Ureter (tissue), 1 donor: ENCODE data around the gene SLC25A42. TPM values are rescaled to one million over a fixed set of nuclear protein-coding genes. Genes with fewer than 3 reads are reported as not detected.
"Not testable (repeated sequence)": the region's sequence is repeated elsewhere in the genome, so short reads cannot be mapped to it uniquely, and the experiment has no call there.

Experiments
- DNase-seq: peaks from one replicate; pipeline ENCODE4 v3.0.0-alpha.2; 2020; ENCODE audit warnings: low spot score
- total RNA-seq: library from RNA; stranded (reverse); gene quantifications from one replicate; pipeline ENCODE4 v1.2.4, GENCODE V29; 2023
- donor health status: DM: yes; HTN: yes; CAD: no.

Gene SLC25A42
- total RNA-seq, 1 donor from 2014 or later = 19.6 TPM

DNA sequence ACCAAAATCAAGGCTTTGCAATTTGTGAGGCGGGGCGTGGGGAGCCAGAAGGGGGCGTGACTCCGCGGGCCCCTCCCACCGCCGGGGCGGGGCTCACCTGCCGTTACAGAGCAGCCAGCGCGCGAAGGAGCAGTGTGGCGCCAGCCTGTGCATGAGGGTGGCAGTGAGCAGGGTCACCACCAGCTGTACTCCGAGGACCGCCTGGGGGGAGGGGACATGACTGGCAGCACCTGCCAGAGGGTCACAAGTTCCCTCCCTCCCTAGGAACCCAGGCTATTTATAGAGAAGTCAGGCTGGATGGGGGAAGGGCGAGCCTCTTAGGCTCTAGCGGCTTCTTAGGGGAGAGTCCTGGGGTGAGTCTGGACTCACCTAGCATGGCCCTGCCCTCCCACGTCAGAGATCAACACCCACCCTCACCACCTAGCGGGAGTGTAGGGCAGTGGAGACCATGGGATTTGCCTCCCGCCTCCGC lies 70.9 kb downstream of the SLC25A42 start:
- DNase-seq = no peak

DNA sequence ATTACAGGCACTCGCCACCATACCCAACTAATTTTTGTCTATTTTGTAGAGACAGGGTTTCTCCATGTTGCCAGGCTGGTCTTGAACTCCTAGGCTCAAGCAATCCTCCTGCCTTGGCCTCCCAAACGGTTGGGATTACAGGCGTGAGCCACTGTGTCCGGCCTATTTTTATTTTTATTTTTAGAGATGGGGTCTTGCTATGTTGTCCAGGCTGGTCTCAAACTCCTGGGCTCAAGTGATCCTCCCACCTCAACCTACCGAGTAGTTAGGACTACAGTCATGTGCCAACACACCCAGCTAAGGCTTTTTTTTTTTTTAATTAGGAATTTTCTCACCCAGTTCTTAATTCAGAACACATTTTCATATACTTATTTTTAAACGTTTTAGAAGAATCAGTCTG lies 71.9 kb downstream of the SLC25A42 start:
- DNase-seq = not testable (repeated sequence)

DNA sequence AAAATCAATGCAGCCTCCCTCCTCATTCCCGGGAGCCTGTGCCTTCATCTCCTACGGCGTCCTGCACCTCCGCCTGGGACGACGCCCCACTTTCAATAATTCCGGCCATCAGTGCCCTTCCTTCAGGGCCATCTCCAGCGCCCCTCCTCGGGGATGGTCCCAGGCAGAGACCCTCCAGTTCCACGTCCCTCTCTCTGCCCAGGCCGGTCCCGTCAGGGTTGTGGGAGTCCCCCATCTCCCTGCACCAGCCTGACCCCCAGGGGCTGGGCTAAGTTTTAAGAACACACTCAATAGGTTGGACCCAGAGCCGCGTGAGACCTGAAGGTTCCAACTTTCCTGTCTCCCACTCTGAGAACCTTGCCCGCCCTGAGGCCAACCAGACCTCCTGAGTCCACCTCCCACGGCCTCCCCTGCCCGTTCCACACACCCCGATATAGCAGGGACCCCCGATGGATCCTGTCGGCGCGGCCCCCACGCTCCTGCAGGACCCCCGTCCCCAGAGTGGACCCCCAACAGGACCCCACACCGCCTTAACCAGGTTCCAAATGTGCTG lies 73.8 kb downstream of the SLC25A42 start:
- DNase-seq = no peak

DNA sequence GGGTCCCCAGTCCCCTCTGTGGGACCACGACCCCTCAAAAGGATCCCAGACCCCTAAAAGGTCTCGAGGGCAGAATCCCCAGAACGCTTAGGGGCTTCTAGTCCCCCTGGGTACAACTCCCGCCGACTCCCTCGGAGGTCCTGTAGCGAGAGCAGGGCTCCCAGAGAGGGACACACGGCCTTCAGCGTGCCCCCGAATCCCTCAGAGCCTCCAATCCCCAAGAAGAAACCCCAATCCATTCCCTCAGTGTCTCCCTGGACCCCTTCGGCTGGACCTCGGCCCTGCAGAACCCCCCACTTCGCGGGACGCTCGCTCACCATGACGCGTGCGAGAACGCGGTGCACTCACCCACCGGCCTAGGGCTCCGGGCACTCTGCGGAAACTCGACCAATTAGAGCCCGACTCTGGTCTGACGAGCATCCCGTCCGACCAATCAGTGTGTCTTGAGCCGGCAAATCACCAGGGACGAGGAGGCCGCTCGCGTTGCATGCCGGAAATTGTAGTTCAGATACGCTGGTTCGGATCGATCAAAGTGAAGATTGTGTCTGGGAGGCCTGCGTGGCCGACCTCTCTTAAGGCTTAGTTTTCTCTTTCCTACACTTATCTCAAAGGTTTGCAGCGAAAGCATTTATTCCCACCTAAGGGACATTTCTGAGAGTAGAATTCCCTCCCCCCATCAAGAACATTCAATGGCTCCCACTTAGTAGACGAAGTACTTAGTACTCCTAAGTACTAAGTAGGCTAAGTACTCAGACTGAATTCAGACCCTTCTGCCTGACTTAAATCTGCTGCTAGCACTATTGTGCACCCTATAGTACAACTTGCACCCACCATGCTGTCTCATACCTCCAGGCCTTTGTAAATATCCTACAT lies 74.6 kb downstream of the SLC25A42 start, which contains the start of gene TMEM161A:
Gene TMEM161A (minus strand): TSS at position 370 of the 873 bp plus-strand sequence. CDS start 50 bp downstream, at position 320.
- DNase-seq = peak; percentile 98

DNA sequence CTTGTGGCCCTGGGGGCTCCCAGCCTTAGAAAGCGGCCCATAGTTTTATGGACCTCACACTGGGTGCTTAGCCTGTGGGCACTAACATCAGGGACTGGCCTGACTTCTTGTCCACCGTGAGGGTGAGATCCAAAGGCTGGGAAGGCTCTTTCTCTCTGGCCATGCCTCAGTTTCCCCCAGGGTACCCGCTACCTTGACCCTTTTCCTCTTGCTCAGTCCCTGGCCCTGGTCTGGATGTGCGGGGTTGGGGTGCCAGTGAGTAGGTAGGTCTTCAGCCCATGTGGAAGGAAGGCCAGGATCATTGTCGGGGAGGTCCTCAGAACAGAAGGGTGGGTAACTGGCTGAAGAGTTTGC lies 76.1 kb downstream of the SLC25A42 start:
- DNase-seq = no peak

DNA sequence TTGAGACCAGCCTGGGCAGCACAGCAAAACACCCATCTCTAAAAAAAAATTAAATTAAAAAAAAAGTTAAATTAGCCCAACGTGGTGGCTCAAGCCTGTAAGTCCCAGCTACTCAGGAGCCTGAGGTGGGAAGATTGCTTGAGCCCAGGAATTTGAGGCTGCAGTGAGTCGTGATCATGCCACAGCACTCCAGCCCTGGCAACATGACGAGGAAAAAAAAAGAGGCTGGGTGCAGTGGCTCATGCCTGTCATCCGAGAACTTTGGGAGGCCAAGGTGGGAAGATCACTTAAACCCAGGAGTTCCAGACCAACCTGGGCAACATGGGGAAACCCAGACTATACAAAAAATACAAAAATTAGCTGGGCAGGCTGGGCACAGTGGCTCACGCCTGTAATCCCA lies 76.7 kb downstream of the SLC25A42 start:
- DNase-seq = no peak

DNA sequence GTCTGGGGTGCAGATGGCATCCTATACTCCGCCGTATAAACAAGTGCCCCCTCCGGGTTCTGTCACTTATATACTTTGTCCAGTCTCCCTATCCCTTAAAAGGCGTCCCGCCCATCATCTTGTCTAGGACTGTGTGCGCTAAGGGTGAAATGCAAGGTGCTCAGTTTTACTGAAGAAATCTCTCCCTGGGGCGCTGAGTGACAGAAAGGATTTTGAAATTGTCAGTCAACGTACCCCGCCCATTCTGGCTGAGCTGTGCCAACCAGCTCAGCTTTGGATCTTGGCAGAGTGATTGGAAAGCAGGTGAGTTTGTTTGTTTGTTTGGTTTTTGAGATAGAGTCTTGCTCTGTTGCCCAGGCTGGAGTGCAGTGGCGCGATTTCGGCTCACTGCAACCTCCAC lies 78.6 kb downstream of the SLC25A42 start:
- DNase-seq = no peak

DNA sequence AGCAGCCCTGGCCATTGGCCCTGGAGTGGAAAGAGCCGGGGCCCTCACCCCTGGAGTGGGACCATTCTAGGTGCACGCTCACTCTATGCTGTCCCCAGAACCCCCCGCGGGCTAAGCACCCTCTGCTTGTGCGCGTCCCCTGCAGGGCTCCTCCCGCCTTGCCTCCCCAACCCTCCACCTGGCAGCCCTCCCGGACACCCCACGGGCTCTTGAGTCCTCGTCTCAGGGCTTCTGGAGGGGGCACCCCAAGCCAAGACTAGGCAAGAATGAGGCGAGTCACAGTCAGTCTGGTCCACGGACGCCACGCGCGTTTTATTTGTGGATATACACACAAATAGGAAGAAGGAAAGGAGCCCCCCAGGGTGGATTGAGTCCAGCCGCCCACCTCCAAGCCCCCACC lies 81.5 kb downstream of the SLC25A42 start:
- no peak for DNase-seq

DNA sequence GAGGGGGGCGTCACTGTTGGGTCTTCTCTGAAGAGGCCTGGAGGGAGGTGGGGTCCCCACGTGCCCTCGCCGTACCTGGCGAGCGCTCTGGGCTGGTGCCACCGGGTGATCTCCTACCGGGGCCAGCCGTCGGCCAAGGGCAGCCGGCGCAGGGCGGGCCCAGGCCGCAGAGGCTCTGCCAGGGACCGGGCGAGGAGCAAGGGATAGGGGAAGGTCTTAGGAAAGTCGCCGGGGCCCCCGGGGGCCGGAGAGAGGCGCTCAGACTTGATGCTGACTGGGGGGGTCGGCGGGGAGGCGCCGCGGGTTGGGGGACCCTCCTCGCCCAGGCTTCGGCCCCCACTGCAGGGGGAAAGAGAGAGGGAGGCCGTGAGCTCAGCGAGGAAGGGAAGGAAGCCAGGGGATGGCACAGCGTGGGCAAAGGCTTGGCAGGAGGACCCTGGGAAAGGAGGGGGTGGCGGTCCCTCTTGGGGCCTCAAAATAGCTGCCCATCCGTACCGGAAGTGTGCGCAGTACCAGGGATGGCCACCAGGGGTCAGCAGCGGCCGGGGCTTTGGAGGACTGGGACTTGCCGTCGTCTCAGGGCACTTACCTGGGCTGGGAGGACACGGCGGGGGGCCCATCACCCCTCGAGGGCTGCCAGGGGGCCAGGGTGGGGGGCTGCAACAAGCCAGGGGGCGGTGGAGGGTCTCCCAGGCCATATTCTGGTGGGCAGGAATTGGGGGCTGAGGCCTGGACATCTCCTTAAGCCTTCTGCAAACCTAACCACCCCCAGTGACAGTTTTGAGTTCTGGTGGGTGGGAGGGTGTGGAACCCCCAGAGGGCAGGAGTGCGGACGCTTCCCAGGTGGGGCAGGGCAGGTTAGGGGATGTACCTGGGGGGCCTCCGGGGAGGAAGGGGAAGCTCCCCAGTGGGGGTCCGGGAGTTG lies 82.2 kb downstream of the SLC25A42 start:
- DNase-seq = peak; percentile 88

DNA sequence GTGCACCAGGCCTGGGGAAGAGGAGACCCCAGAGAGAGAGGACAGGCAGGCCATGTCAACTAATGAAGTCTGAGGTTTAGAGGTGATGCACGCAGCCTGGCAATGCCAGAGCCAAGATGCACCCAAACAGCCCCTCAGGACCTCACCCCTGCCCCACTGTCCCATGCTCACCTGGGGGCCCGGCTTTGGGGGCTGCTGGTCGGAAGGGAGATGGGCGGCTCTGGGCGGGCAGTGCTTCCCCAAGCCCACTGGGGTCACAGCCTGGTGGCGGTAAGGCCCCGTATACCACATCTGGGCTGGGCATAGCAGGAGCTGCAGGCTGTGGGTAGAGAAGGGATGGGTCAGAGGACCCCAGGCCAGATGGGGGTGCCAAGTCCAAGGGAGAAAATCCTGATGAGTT lies 83.1 kb downstream of the SLC25A42 start:
- no peak for DNase-seq

DNA sequence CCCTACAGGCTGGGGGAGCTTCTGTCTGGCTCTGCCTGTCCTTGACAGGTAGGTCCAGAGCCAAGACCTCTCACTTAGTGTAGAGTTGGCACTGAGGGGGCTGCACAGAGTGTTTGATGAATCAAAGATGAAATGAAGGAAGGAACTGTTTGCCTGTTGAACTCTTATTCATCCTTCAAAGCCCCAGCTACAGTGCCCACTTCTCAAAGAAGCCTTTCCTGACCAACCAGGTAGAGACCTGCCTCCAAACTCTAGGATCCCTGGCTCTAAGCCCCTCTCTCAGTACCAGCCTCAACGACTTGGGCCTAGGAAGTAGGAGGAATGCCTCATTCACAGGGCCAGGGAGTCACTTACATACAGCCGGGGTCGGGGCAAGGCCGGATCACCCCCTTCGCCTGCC lies 83.5 kb downstream of the SLC25A42 start:
- no peak for DNase-seq

DNA sequence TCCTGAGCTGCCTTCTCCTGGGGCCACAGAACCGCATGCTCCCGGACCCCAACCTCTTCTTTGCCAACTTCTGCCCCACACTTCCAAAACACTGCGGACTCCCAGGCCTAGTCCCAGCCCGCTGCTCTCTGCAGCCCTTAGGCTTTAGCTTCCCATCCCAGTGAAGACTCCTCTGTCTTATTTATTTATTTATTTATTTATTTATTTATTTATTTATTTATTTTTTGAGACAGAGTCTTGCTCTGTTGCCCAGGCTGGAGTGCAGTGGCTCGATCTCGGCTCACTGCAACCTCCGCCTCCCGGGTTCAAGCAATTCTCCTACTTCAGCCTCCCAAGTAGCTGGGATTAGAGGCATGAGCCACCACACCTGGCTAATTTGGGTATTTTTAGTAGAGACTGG lies 84.7 kb downstream of the SLC25A42 start:
- DNase-seq = not testable (repeated sequence)

DNA sequence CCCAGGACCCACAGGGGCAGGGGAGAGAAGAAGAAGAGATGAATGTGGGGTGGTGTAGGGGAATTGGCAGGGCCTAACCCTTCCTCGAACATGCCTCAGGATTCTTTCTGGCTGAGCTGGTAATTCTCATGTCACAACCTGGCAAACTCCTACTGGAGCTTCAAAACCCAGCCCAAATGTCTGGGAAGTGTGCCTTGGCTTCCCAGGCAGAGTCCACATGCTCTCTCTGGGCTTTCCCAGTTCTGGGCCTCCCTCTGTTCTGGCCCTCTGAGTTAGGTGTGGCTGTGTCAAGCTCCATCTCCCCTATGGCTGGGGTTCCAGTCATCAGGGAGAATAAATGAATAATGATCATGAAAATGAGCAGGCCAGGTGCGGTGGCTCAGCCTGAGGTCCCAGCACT lies 85.6 kb downstream of the SLC25A42 start:
- no peak for DNase-seq

DNA sequence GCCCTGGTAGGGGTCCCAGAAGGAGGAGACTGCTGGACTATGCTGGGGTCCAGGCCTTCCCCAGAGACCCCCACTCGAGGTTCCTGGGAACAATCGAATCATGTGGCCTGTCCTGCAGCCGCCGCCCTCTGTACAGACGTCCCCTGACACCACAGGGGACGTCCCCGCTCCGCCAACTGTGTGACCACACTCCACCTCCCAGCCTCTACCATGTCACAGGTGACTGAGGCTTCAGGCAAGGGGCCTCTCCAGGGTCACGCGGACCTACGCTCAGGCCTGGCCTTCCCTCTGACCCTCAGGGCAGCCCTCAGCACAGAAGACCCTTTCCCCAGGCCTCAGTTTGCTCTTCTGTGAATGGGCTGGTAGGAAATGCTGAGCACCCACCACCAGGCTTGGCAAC lies 87.6 kb downstream of the SLC25A42 start:
- no peak for DNase-seq

DNA sequence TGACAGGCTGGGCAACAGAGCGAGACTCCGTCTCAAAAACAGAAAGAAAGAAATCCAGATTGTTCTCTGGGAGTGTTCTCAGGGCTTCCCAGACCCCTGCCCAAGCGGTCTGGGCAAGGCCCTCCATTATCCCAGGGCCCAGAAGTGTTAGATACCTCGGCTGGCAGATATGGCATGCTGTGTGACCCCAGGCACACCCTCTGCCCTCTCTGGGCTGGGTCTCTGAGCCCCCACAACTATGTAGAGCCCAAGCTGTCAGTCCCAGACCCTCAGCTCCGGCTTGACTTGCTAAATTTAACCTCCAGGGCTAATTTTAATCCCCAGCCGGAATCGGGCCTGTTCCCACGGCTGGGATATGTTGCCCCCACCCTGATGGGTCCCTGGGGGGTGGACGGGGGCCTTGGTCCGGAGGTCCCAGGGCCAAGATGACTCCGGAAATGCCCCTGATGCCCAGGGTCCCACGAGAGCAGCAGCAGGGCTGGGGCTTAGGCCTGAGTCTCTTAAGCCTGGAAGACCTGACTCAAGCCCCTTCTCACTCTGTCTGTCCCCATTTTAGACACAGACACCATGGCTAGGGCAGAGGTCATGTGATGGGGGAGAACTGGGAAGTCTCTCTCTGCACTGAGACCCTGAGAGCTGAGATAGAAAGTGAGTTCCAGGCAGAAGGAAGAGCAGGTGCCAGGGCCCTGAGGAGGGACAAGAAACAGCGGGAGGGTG lies 89.0 kb downstream of the SLC25A42 start:
- no peak for DNase-seq

DNA sequence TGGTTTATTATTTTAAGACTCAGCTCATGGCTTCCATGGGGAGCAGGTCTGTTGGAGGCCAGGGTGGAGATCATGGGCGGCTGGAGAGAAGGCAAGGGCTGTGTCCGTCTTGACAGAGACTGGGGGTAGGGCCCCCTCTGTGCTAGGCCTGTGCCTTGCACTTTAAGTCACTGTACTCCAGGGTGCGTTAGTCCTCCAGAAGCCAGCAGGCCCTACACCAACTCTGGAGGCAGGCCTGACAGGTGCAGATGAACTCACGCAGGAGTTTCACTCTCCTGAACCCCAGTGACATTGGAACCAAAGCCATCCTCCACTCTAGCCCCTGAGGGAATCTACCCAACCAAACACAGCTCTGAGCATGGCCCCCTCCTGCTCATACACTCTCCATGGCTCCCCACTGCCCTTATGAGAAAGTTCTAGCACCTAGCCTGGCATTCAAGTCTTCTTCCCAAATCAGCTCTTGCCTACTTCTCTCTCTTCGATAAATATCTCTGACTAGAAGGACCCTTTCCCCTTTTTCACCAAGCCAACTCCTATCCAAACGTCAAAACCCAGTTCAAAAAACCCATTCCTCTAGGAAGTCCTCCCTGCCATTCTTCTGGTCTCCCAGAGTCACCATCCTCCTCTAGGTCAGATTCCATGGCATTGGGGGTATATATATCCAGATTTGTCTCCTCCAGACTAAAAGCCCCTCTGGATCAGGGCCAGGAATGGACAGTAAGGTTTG lies 91.1 kb downstream of the SLC25A42 start:
- DNase-seq = no peak

DNA sequence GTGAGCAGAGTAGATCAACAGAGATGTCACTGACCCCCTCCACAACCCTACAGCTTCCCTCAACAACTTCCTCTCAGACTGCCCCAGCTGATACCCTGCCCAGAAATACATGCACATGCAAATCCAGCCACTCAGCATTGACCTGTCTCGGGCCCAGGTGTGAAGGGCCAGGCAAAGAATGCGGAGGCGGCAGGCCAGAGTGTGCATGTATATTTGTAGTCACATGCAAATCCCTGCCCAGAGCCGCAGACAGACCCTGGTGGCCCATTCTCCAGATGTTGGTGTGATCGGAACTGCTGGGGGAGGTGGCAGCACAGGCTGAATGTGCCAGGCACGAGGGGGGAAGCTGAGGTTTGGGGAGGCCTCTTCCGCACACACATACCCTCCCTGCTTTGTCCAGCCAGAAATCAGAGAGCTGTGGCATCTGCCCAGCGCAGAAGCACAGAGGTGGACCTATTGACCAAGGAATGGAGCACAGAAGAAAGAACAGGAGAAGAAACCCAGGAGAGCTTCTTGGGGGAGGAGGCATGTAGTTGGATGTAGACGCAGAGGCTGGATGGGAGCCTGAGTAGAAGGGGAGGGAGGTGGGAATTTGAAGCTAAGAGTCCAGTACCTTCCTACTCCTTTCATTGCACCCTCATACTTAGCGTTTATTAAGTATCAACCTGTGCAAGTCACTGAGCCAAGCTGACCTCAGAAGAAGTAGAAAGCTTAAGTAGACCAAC lies 91.9 kb downstream of the SLC25A42 start:
- DNase-seq = no peak

DNA sequence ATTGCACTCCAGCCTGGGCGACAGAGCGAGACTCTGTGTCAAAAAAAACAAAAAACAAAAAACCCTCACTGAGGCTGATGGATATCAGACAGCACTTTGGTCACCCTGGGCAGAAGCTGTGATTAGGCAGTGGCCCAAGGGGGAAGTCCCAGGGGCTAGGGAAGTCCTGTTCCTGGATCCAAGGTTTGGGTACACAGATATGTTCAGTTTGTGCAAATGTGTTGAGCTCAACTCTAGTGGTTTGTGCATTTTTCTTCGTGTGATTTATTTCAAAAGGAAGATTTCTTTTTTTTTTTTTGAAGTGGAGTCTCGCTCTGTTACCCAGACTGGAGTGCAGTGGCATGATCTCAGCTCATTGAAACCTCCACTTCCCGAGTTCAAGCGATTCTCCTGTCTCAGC lies 94.0 kb downstream of the SLC25A42 start:
- no peak for DNase-seq

DNA sequence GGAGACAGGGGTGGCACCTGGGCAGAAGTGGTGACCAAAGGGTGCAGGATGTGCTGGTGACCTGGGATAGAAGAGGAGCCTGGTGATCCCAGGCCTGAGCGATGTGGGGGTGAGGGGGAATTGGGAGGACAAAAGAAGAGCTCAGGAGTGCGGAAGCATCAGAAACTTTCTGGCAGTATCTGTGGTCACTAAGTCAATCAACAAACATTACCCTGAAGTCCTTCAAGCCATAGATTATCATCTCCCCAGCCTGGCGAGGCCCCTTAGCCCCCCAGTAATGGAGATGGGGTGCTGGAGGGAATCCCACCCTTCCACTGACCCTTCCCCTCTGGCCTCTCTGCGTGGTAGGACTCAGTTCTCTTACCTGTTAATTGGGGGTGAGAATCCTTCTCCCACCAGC lies 95.7 kb downstream of the SLC25A42 start:
- no peak for DNase-seq

DNA sequence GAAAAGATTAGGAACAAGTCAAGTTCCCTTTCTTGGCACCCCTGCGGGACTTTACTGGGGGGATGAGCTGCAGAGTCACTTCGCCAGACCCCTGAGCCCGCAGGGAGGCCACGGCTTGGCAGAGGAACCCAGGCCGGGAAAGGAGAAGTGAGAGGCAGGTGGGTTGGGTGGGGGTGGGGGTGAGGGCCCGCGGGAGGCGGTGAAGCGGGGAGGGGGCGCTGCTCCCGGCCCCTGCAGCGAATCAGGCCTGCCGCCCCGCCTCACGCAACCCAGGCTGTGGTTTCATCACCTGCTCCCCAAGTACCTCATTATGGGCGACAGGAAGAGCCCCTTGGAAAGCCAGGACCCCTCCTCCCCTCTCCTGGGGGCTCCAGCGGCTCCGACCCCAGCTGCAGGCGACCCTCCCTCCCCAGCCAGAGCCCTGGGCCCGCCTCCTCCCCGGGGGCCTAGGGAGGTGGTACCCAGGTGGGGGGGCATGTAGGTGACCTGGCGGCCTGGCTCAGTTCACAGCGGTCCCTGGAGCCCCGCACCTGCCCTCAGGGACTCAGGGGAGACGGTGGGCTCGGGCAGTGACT lies 96.8 kb downstream of the SLC25A42 start:
- no peak for DNase-seq
